ENCODE data around the gene NPR2. TPM values are rescaled to one million over a fixed set of nuclear protein-coding genes. Genes with fewer than 3 reads are reported as not detected.

The NPR2 gene
- total RNA-seq, 1 experiment from 2014 or later: 2.1 TPM

- DNase-seq (ENCODE audit: low read depth): no peak
Measured at GRCh38 chr9:35858458-35858857, 67.1 kb downstream of the NPR2 start.

Other genes starting within 250 kb of the NPR2 start
- gene TESK1, start 186.3 kb upstream of the NPR2 start, total RNA-seq (2014; rRNA removed; shearing (Covaris generic)): 6.1 and 9.4 TPM in 2 replicates
- gene CD72, start 173.2 kb upstream of the NPR2 start, total RNA-seq (2014; rRNA removed; shearing (Covaris generic)): 1.7 TPM in 1 of 2 replicates, not detected in the other
- not detected in 2 replicates for gene SIT1, start 140.7 kb upstream of the NPR2 start, total RNA-seq (2014; rRNA removed; shearing (Covaris generic))
- gene RMRP, start 133.6 kb upstream of the NPR2 start, total RNA-seq (2014; rRNA removed; shearing (Covaris generic)): 3,813 and 4,416 TPM in 2 replicates
- gene CCDC107, start 133.3 kb upstream of the NPR2 start, total RNA-seq (2014; rRNA removed; shearing (Covaris generic)): 8.6 and 9.5 TPM in 2 replicates
- 2.9 and 4.2 TPM in 2 replicates for gene ARHGEF39, start 126.4 kb upstream of the NPR2 start, total RNA-seq (2014; rRNA removed; shearing (Covaris generic))
- gene CA9, start 117.7 kb upstream of the NPR2 start, total RNA-seq (2014; rRNA removed; shearing (Covaris generic)): 0.42 TPM in 1 of 2 replicates, not detected in the other
- gene TPM2, start 101.7 kb upstream of the NPR2 start, total RNA-seq (2014; rRNA removed; shearing (Covaris generic)): 793 and 977 TPM in 2 replicates
- 173 and 190 TPM in 2 replicates for gene TLN1, start 59.4 kb upstream of the NPR2 start, total RNA-seq (2014; rRNA removed; shearing (Covaris generic))
- 97.9 and 104 TPM in 2 replicates for gene CREB3, start 58.9 kb upstream of the NPR2 start, total RNA-seq (2014; rRNA removed; shearing (Covaris generic))
- gene GBA2, start 42.4 kb upstream of the NPR2 start, total RNA-seq (2014; rRNA removed; shearing (Covaris generic)): 23.6 and 24.8 TPM in 2 replicates
- gene RGP1, start 42.3 kb upstream of the NPR2 start, total RNA-seq (2014; rRNA removed; shearing (Covaris generic)): 11.7 and 16.3 TPM in 2 replicates
- gene MSMP, start 37.3 kb upstream of the NPR2 start, total RNA-seq (2014; rRNA removed; shearing (Covaris generic)): 0.21 and 0.51 TPM in 2 replicates
- 0.57 and 0.65 TPM in 2 replicates for gene SPAG8, start 20.7 kb downstream of the NPR2 start, total RNA-seq (2014; rRNA removed; shearing (Covaris generic))
- gene HINT2, start 23.5 kb downstream of the NPR2 start, total RNA-seq (2014; rRNA removed; shearing (Covaris generic)): 72.7 and 94.8 TPM in 2 replicates
- gene FAM221B, start 37.1 kb downstream of the NPR2 start, total RNA-seq (2014; rRNA removed; shearing (Covaris generic)): not detected in 2 replicates
- gene TMEM8B, start 37.6 kb downstream of the NPR2 start, total RNA-seq (2014; rRNA removed; shearing (Covaris generic)): 1.1 and 2.0 TPM in 2 replicates
- not detected in 2 replicates for gene OR13J1, start 78.8 kb downstream of the NPR2 start, total RNA-seq (2014; rRNA removed; shearing (Covaris generic))
- gene HRCT1, start 114.6 kb downstream of the NPR2 start, total RNA-seq (2014; rRNA removed; shearing (Covaris generic)): 1.8 and 3.5 TPM in 2 replicates
- gene SPAAR, start 117.9 kb downstream of the NPR2 start, total RNA-seq (2014; rRNA removed; shearing (Covaris generic)): 0.06 TPM in 1 of 2 replicates, not detected in the other
- gene OR2S2, start 166.6 kb downstream of the NPR2 start, total RNA-seq (2014; rRNA removed; shearing (Covaris generic)): not detected in 2 replicates
- gene RECK, start 245.3 kb downstream of the NPR2 start, total RNA-seq (2014; rRNA removed; shearing (Covaris generic)): 6.2 and 7.6 TPM in 2 replicates